HG02885 (cell line): ENCODE data around the gene ST8SIA6.

Experiments
- ATAC-seq: cut with Tn5 transposase; IDR thresholded peaks from one replicate; pipeline ENCODE4 v1.9.1; 2021; ENCODE audit warnings: mild to moderate bottlenecking; ENCODE audit not compliant: unreplicated experiment, poor library complexity

Gene ST8SIA6

DNA sequence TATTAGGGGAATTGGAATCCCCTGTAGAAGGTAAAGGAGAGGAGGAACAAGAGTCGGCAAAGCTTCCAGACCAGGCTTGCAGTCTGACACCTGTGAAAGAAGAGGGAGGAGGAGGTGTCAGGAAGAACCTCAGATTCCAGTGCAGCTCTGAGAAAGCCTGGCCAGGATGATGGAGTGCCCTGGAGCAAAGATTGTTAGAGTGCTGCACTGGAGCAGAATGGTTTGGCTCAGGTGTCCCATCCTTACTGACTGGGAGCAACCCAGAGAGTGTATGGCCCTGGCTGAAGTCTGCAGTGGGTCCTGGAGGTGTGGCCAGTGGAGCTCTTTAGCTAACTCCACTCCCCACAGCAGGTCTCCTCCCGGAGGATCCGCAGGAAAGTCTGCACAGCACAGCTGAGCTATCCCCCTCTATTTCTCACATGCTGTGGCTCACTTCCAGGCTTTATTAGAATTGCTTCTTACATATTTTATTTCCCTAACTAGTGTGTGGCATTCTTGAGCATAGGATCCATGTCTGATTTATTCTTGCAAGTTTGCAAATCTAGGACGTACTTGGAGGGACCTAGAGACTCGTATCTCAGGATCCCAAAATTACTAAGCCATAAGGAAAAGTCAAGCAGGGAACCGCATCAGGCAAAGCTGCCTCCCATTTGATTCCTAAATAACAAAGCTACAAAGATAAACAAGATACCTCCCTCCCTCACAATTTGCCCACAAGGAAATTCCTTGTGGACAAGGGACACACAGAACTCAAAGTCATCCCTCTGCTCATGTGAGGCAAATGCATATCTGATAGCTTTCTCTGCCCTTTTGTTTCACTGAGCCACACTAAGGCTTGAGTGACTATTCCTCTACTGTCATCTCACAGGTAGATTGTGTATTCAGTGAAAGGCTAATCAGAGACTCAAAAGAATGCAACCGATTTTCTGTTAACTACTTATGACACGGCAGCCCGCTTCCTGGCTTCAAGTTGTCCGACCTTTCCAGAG lies 167.5 kb downstream of the ST8SIA6 start:
- ATAC-seq: no peak

DNA sequence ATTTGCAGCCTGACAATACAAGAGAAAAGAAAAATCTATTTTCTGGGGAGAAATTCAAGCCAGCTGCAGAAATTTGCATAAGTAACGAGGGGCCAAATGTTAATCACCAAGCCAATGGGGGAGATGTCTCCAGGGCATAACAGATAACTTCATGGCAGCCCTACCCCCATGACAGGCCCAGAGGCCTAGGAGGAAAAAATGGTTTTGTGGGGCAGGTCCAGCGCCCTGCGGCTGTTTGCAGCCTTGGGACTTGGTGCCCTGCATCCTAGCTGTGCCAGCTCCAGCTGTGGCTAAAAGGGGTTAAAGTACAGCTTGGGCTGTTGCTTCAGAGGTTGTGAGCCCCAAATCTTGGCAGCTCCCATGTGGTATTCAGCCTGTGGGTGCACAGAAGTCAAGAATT lies 172.1 kb downstream of the ST8SIA6 start:
- ATAC-seq: no peak

DNA sequence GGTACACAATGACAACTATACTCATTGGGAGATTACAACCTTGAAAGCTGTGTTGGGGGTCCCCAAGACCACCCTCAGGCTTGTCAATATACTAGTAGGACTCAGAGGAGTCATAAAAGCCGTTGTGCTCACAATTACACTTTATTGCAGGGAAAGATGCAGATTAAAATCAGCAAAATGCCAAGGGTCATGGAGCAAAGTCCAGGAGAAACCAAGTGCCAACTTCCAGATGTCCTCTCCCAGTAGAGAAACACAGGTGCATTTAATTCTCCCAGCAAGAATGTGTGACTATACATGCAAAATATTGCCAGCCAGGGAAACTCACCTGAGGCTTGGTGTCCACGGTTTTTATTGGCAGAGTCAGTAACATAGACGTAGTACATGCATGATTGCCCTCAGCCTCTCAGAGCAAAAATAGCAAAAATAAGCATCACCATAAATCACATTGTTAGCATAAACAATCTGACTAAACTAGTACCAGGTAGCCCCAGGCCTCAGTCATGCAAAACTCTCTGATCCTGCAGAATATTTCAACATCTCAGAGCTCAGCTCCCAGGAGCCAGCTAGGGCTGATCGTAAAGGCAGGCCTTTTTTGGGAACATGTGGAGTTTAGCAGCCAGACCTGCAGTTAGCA lies 175.7 kb downstream of the ST8SIA6 start:
- no peak for ATAC-seq

GRCh38 chr10:17276756-17277424 lies 177.5 kb downstream of the ST8SIA6 start:
- ATAC-seq: no peak

DNA sequence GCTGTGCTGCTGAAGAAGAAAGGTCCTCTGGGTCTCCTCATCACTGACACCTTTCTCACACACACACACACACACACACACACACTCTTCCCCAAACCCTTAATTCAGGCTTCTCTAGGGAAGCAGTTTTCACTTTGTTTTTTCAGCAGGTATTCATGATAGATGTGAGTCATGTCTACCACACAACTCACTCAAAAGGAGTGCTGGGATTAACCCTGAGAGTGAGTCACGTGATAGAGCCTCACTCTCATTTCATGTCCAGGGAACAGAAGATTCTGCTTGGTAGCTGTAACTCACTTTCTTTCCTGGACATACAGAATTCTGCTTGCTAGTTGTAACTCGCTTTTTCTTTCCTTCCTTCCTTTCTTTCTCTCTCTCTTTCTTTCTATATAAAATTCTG lies 181.0 kb downstream of the ST8SIA6 start:
- no peak for ATAC-seq

- ATAC-seq: no peak
Observed at GRCh38 chr10:17272648-17273047, 181.7 kb downstream of the ST8SIA6 start.
